ENCODE results near the gene APBB1IP.
"Not testable (repeated sequence)": the region's sequence is repeated elsewhere in the genome, so short reads cannot be mapped to it uniquely, and the experiment has no call there.

APBB1IP gene

GRCh38 chr10:26477501-26477900 is 39.4 kb downstream of the APBB1IP start:
- DNase-seq (ENCODE audit: low spot score), result no peak

- no peak for DNase-seq (ENCODE audit: low spot score)
Observed at GRCh38 chr10:26478061-26478460, 39.9 kb downstream of the APBB1IP start.

GRCh38 chr10:26479766-26480492 is 41.8 kb downstream of the APBB1IP start:
- peak; percentile 32 for DNase-seq (ENCODE audit: low spot score)

GRCh38 chr10:26481315-26481692 is 43.2 kb downstream of the APBB1IP start:
- no peak for DNase-seq (ENCODE audit: low spot score)

GRCh38 chr10:26481914-26482550 is 43.9 kb downstream of the APBB1IP start:
- DNase-seq (ENCODE audit: low spot score), result peak; percentile 70

GRCh38 chr10:26483554-26483953 is 45.4 kb downstream of the APBB1IP start:
- DNase-seq (ENCODE audit: low spot score), result no peak

GRCh38 chr10:26485150-26485941 is 47.2 kb downstream of the APBB1IP start:
- no peak for DNase-seq (ENCODE audit: low spot score)

- DNase-seq (ENCODE audit: low spot score), result no peak
Observed at GRCh38 chr10:26486304-26486703, 48.2 kb downstream of the APBB1IP start.

- peak; percentile 22 for DNase-seq (ENCODE audit: low spot score)
Observed at GRCh38 chr10:26486990-26487850, 49.1 kb downstream of the APBB1IP start.

- no peak for DNase-seq (ENCODE audit: low spot score)
Observed at GRCh38 chr10:26488344-26488743, 50.2 kb downstream of the APBB1IP start.

- no peak for DNase-seq (ENCODE audit: low spot score)
Observed at GRCh38 chr10:26489081-26489480, 50.9 kb downstream of the APBB1IP start.

- DNase-seq (ENCODE audit: low spot score), result not testable (repeated sequence)
Observed at GRCh38 chr10:26490367-26490766, 52.2 kb downstream of the APBB1IP start.

- DNase-seq (ENCODE audit: low spot score), result no peak
Observed at GRCh38 chr10:26491276-26491675, 53.1 kb downstream of the APBB1IP start.

GRCh38 chr10:26491934-26492333 is 53.8 kb downstream of the APBB1IP start:
- no peak for DNase-seq (ENCODE audit: low spot score)

GRCh38 chr10:26492725-26493124 is 54.6 kb downstream of the APBB1IP start:
- not testable (repeated sequence) for DNase-seq (ENCODE audit: low spot score)

- DNase-seq (ENCODE audit: low spot score), result no peak
Observed at GRCh38 chr10:26494018-26494417, 55.9 kb downstream of the APBB1IP start.

- DNase-seq (ENCODE audit: low spot score), result no peak
Observed at GRCh38 chr10:26499426-26499825, 61.3 kb downstream of the APBB1IP start.

- DNase-seq (ENCODE audit: low spot score), result no peak
Observed at GRCh38 chr10:26502986-26503385, 64.8 kb downstream of the APBB1IP start.

- DNase-seq (ENCODE audit: low spot score), result no peak
Observed at GRCh38 chr10:26503911-26504310, 65.8 kb downstream of the APBB1IP start.

- DNase-seq (ENCODE audit: low spot score), result not testable (repeated sequence)
Observed at GRCh38 chr10:26504429-26504828, 66.3 kb downstream of the APBB1IP start.

GRCh38 chr10:26505491-26505890 is 67.3 kb downstream of the APBB1IP start:
- DNase-seq (ENCODE audit: low spot score), result no peak

- no peak for DNase-seq (ENCODE audit: low spot score)
Observed at GRCh38 chr10:26506736-26507135, 68.6 kb downstream of the APBB1IP start.
